Keratinocyte (primary cell): Measurements from ENCODE around the gene RHEB. TPM values are rescaled to one million over a fixed set of nuclear protein-coding genes. Genes with fewer than 3 reads are reported as not detected.
A peak's percentile ranks its signal among the peaks of the same experiment; 100 is the strongest.

Source experiments
- DNase-seq: peaks from one replicate; pipeline ENCODE4 v3.0.0-alpha.2; 2011; ENCODE audit warnings: low read depth, missing footprints, low spot score
- FAIRE-seq: peaks from 2 replicates; lab custom pipeline; 2011; peaks lifted over from hg19 to GRCh38; lab: Jason Lieb, UNC
- H2AFZ ChIP-seq: 2 replicates; pipeline ENCODE4 v1.6.0; 2012; ENCODE audit warnings: low read length, control low read depth, inconsistent platforms; ENCODE audit not compliant: control insufficient read depth
- H3K27ac ChIP-seq: 2 replicates; pipeline ENCODE4 v1.5.1; 2011; ENCODE audit warnings: low read length; ENCODE audit not compliant: control insufficient read depth, insufficient read depth
- H3K27me3 ChIP-seq: 3 replicates; pipeline ENCODE4 v1.6.0; 2011; ENCODE audit warnings: low read length; ENCODE audit not compliant: control insufficient read depth, insufficient read depth; ENCODE audit errors: extremely low read depth
- H3K36me3 ChIP-seq, 2 experiments: 2 replicates in 1 of 2; 3 replicates in 1 of 2; pipeline ENCODE4 v1.5.1; 2011; ENCODE audit warnings: low read length in 2 of 2, mild to moderate bottlenecking in 1 of 2; ENCODE audit not compliant: control insufficient read depth in 2 of 2, insufficient read depth in 2 of 2; ENCODE audit errors: extremely low read depth in 1 of 2
- H3K4me1 ChIP-seq: 3 replicates; pipeline ENCODE4 v1.5.1; 2011; ENCODE audit warnings: low read length; ENCODE audit not compliant: control insufficient read depth, insufficient read depth; ENCODE audit errors: extremely low read depth
- H3K4me2 ChIP-seq: 3 replicates; pipeline ENCODE4 v1.6.0; 2011; ENCODE audit warnings: low read depth, low read length; ENCODE audit not compliant: control insufficient read depth, insufficient read depth; ENCODE audit errors: extremely low read depth
- H3K4me3 ChIP-seq, 3 experiments: fragments of 200-600 bp in 1 of 3; sonication (generic) in 1 of 3; 2 replicates in 2 of 3; 3 replicates in 1 of 3; pipeline ENCODE4 v1.5.1; 2011 to 2016; ENCODE audit warnings: low read length in 3 of 3, mild to moderate bottlenecking in 3 of 3, control low read depth in 2 of 3, inconsistent platforms in 1 of 3, low read depth in 1 of 3, mixed read lengths in 1 of 3, mixed run types in 1 of 3, moderate library complexity in 1 of 3; ENCODE audit not compliant: control insufficient read depth in 2 of 3, insufficient read depth in 2 of 3; ENCODE audit errors: extremely low read depth in 1 of 3
- H3K79me2 ChIP-seq: 2 replicates; pipeline ENCODE4 v1.6.0; 2012; ENCODE audit warnings: low read length; ENCODE audit not compliant: control insufficient read depth, insufficient read depth
- H3K9ac ChIP-seq: 3 replicates; pipeline ENCODE4 v1.6.0; 2011; ENCODE audit warnings: low read length; ENCODE audit not compliant: control insufficient read depth, insufficient read depth; ENCODE audit errors: extremely low read depth
- H3K9me1 ChIP-seq: 3 replicates; pipeline ENCODE4 v1.6.0; 2011; ENCODE audit warnings: low read length; ENCODE audit not compliant: control insufficient read depth, insufficient read depth; ENCODE audit errors: extremely low read depth
- H3K9me3 ChIP-seq: 2 replicates; pipeline ENCODE4 v1.5.1; 2012; ENCODE audit warnings: low read depth, low read length; ENCODE audit not compliant: control insufficient read depth
- H4K20me1 ChIP-seq: 3 replicates; pipeline ENCODE4 v1.6.0; 2011; ENCODE audit warnings: low read length; ENCODE audit not compliant: control insufficient read depth, insufficient read depth; ENCODE audit errors: extremely low read depth
- EZH2 ChIP-seq: IDR thresholded peaks from one replicate; pipeline ENCODE4 v1.6.1; 2012; ENCODE audit warnings: inconsistent platforms, mild to moderate bottlenecking, low read length, moderate library complexity
- dilution Hi-C: fragments of 300-500 bp; cut with MboI; formaldehyde crosslinking; loops from one replicate; pipeline ENCODE4 v1.7.0; 2020; ENCODE audit warnings: low sequenced_read_pairs; ENCODE audit not compliant: extremely low pct_ligation_motif_present
- polyA plus RNA-seq, 5 experiments: library from polyadenylated mRNA; depleted of rRNA in 3 of 5; stranded (reverse) in 3 of 5; stranded (forward) in 1 of 5; unstranded in 1 of 5; fragments of >200 nt; gene quantifications; 1 replicate in 1 of 5; 2 replicates in 3 of 5; 3 replicates in 1 of 5; pipeline versions ENCODE4 v1.2.1 to v1.2.3, GENCODE V29; 2011 to 2012; ENCODE audit warnings: missing spikeins in 2 of 5, low read depth in 1 of 5, low replicate concordance in 1 of 5
- TF ChIP-seq, protein P1 (sequence below), 3 experiments: IDR thresholded peaks in 1 of 3; conservative IDR thresholded peaks in 1 of 3; optimal IDR thresholded peaks in 1 of 3; 2 replicates in 2 of 3; 3 replicates in 1 of 3; pipeline versions ENCODE3 to v1.5.1; 2011; ENCODE audit warnings: low read length in 3 of 3, mild to moderate bottlenecking in 3 of 3, moderate library complexity in 2 of 3, control low read depth in 1 of 3, inconsistent platforms in 1 of 3; ENCODE audit not compliant: insufficient read depth in 2 of 3; ENCODE audit errors: extremely low read depth in 1 of 3

The RHEB gene
- polyA plus RNA-seq, 1 donor (not counting 4 experiments of a cell fraction or from before 2014, with no cell fraction given): 138 TPM

- dilution Hi-C loops: no loop called here
- H3K9me1 ChIP-seq: no peaks in the 10 kb centered on the region
- no peak for FAIRE-seq
- H3K36me3 ChIP-seq: no peaks in the 10 kb centered on the region
- H3K4me1 ChIP-seq: no peaks in the 10 kb centered on the region
- H3K9ac ChIP-seq: no peak overlapping the region
- H2AFZ ChIP-seq: no peak overlapping the region
- DNase-seq: no peak
- no peak overlapping the region for H3K4me2 ChIP-seq
- H4K20me1 ChIP-seq: no peaks in the 10 kb centered on the region
- H3K79me2 ChIP-seq: no peaks in the 10 kb centered on the region
- no peaks in the 10 kb centered on the region for H3K9me3 ChIP-seq
- no peak overlapping the region for H3K27ac ChIP-seq
- H3K27me3 ChIP-seq: peaks cover 4% of the 10 kb centered on the region
- TF ChIP-seq EZH2: no peak
- TF ChIP-seq, protein P1, sequence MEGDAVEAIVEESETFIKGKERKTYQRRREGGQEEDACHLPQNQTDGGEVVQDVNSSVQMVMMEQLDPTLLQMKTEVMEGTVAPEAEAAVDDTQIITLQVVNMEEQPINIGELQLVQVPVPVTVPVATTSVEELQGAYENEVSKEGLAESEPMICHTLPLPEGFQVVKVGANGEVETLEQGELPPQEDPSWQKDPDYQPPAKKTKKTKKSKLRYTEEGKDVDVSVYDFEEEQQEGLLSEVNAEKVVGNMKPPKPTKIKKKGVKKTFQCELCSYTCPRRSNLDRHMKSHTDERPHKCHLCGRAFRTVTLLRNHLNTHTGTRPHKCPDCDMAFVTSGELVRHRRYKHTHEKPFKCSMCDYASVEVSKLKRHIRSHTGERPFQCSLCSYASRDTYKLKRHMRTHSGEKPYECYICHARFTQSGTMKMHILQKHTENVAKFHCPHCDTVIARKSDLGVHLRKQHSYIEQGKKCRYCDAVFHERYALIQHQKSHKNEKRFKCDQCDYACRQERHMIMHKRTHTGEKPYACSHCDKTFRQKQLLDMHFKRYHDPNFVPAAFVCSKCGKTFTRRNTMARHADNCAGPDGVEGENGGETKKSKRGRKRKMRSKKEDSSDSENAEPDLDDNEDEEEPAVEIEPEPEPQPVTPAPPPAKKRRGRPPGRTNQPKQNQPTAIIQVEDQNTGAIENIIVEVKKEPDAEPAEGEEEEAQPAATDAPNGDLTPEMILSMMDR (optimal IDR thresholded peaks at IDR 0.05 in 1 of 3, IDR thresholded peaks at IDR 0.05 in 1 of 3, conservative IDR thresholded peaks at IDR 0.05 in 1 of 3; ENCODE audit: extremely low read depth in 1 of 3, insufficient read depth in 2 of 3, low read length in 3 of 3): no peak
- H3K4me3 ChIP-seq: no peak overlapping the region
These were observed 69.7 kb downstream of the RHEB start for GRCh38 chr7:151449990-151450389.

- TF ChIP-seq, protein P1 (optimal IDR thresholded peaks at IDR 0.05 in 1 of 3, IDR thresholded peaks at IDR 0.05 in 1 of 3, conservative IDR thresholded peaks at IDR 0.05 in 1 of 3; ENCODE audit: extremely low read depth in 1 of 3, insufficient read depth in 2 of 3, low read length in 3 of 3): peak; percentile 61 to 74 (median 67)
- no peak for TF ChIP-seq EZH2
- peaks cover 4% of the 10 kb centered on the region for H3K27me3 ChIP-seq
- no peaks in the 10 kb centered on the region for H4K20me1 ChIP-seq
- dilution Hi-C loops: no loop called here
- H3K4me1 ChIP-seq: no peaks in the 10 kb centered on the region
- H2AFZ ChIP-seq: peak overlapping the region; percentile 44
- H3K9me3 ChIP-seq: no peaks in the 10 kb centered on the region
- H3K9ac ChIP-seq: no peak overlapping the region
- H3K4me2 ChIP-seq: peak overlapping the region; percentile 73
- FAIRE-seq: no peak
- H3K27ac ChIP-seq: no peak overlapping the region
- H3K79me2 ChIP-seq: no peaks in the 10 kb centered on the region
- H3K9me1 ChIP-seq: no peaks in the 10 kb centered on the region
- H3K4me3 ChIP-seq: peak overlapping the region; percentile 26 to 51 (median 44)
- DNase-seq: no peak
- no peaks in the 10 kb centered on the region for H3K36me3 ChIP-seq
These were observed 71.1 kb downstream of the RHEB start for GRCh38 chr7:151448261-151449252.
